ENCODE data around the gene MRPL36.
A peak's percentile ranks its signal among the peaks of the same experiment; 100 is the strongest.
"Not testable (repeated sequence)": the region's sequence is repeated elsewhere in the genome, so short reads cannot be mapped to it uniquely, and the experiment has no call there.

The MRPL36 gene

GRCh38 chr5:1799602-1800471 is at the start of gene MRPL36:
Gene MRPL36 (minus strand): TSS chr5:1799837. CDS start chr5:1798935, 902 bp downstream.
- DNase-seq = peak; percentile 95

- DNase-seq = no peak
These were observed 48.0 kb upstream of the MRPL36 start for GRCh38 chr5:1847611-1848010.

- DNase-seq = no peak
These were observed 47.4 kb upstream of the MRPL36 start for GRCh38 chr5:1847056-1847455.

GRCh38 chr5:1846583-1846982 is 46.9 kb upstream of the MRPL36 start:
- no peak for DNase-seq

GRCh38 chr5:1845696-1846095 is 46.1 kb upstream of the MRPL36 start:
- DNase-seq = no peak

- no peak for DNase-seq
These were observed 45.2 kb upstream of the MRPL36 start for GRCh38 chr5:1844708-1845436.

- DNase-seq = not testable (repeated sequence)
These were observed 44.1 kb upstream of the MRPL36 start for GRCh38 chr5:1843761-1844160.

- DNase-seq = no peak
These were observed 42.6 kb upstream of the MRPL36 start for GRCh38 chr5:1842004-1842819.

- DNase-seq = no peak
These were observed 41.3 kb upstream of the MRPL36 start for GRCh38 chr5:1840741-1841521.

- DNase-seq = no peak
These were observed 40.5 kb upstream of the MRPL36 start for GRCh38 chr5:1840071-1840547.

GRCh38 chr5:1838013-1838412 is 38.4 kb upstream of the MRPL36 start:
- DNase-seq = no peak

GRCh38 chr5:1836891-1837880 is 37.5 kb upstream of the MRPL36 start:
- no peak for DNase-seq

GRCh38 chr5:1836176-1836890 is 36.7 kb upstream of the MRPL36 start:
- DNase-seq = no peak

GRCh38 chr5:1835431-1835830 is 35.8 kb upstream of the MRPL36 start:
- no peak for DNase-seq

- DNase-seq = no peak
These were observed 35.2 kb upstream of the MRPL36 start for GRCh38 chr5:1834721-1835429.

GRCh38 chr5:1834022-1834551 is 34.5 kb upstream of the MRPL36 start:
- no peak for DNase-seq

GRCh38 chr5:1833264-1834021 is 33.8 kb upstream of the MRPL36 start:
- no peak for DNase-seq

GRCh38 chr5:1832511-1833250 is 33.0 kb upstream of the MRPL36 start:
- no peak for DNase-seq
